IPS DF 6.9 (cell line): ENCODE data around the gene ABR.

Experiments
- DNase-seq: peaks from one replicate; pipeline ENCODE4 v3.0.0-alpha.2; 2013; ENCODE audit warnings: low read depth, low spot score
- H3K27ac ChIP-seq: one replicate; pipeline ENCODE4 v1.5.1; 2013; ENCODE audit warnings: low read length, control low read depth
- H3K27me3 ChIP-seq: 2 replicates; pipeline ENCODE4 v1.6.1; 2013; ENCODE audit warnings: mild to moderate bottlenecking, low read length; ENCODE audit not compliant: control insufficient read depth, insufficient read depth
- H3K36me3 ChIP-seq: 2 replicates; pipeline ENCODE4 v1.6.1; 2013; ENCODE audit warnings: low read length; ENCODE audit not compliant: control insufficient read depth, insufficient read depth
- H3K4me1 ChIP-seq: 2 replicates; pipeline ENCODE4 v1.6.1; 2013; ENCODE audit warnings: low read length; ENCODE audit not compliant: control insufficient read depth, insufficient read depth
- H3K4me3 ChIP-seq: 2 replicates; pipeline ENCODE4 v1.5.1; 2013; ENCODE audit warnings: mild to moderate bottlenecking, low read length
- H3K9me3 ChIP-seq: 2 replicates; pipeline ENCODE4 v1.6.1; 2013; ENCODE audit warnings: low read length, inconsistent platforms; ENCODE audit not compliant: control insufficient read depth, insufficient read depth
- WGBS: extraction: QIAGEN DNeasy Blood & Tissue Kit; methylation state at CpG from one replicate; pipeline ENCODE4 v1.1.7; 2013; ENCODE audit warnings: mixed read lengths, missing lambda C conversion rate; ENCODE audit not compliant: insufficient read length, insufficient coverage; 5-methylcytosine and 5-hydroxymethylcytosine counted together

Gene ABR

GRCh38 chr17:1012823-1013728 lies 166.7 kb downstream of the ABR start:
- Histone ChIP-seq H3K9me3 (no peaks in the 10 kb centered on the region), H3K4me3 (no peak overlapping the region), H3K36me3 (no peaks in the 10 kb centered on the region), H3K27ac (no peak overlapping the region), H3K27me3 (no peaks in the 10 kb centered on the region), H3K4me1 (no peaks in the 10 kb centered on the region; the same call in 1 of the 2 replicates)
- DNase-seq, result no peak
- WGBS, result no CpG with 5 or more reads among the region's 30 CpGs

DNA sequence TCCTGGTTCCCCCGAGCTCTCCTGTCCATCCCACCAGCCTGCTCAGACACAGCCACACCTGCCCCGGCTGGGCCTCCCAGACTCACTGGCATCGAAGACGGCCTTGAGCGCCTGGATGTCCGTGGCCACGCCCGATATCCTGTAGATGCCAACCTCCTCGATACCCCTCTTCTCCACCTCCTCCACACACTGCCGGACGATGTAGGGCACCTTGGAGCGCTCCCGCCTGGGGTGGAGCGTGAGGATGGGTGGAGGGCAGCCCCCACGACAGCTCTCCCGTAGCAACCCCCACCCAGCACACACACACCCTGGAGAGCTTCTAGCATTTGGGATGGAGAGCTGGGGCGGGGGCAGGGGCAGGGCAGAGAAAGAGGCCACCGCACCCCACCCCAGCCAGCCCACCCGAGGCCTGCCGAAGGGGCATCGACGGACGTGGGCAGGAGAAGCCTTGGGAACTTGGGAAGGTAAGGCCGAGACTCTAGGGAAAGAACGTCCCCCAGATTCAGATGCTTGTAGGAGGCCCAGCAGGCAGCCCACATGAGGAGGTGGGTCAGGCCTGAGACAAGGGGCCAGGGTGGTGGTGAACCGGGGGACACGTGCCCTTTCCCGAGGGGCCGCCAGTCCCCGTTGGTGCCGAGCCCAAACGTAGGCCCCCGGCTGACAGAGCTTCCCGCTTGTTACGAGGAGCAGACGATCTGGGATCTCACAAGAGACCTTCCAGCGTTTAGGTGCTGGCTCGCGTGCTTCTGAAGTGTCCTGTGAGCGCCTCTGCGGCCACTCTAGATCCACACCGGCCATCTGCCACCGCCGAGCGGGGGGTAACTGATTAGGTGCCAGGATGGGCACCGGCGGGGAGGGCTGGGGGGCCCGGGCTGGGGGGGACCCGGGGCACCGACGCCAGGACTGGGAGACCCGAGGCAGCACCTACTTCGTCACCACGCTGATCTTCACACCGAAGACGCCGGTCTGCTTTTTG lies 167.7 kb downstream of the ABR start:
- WGBS, result no CpG with 5 or more reads among the region's 57 CpGs
- DNase-seq, result no peak
- H3K27ac ChIP-seq, result no peak overlapping the region
- H3K4me3 ChIP-seq, result no peak overlapping the region
- H3K36me3 ChIP-seq, result no peaks in the 10 kb centered on the region
- H3K9me3 ChIP-seq, result no peaks in the 10 kb centered on the region
- H3K27me3 ChIP-seq, result no peaks in the 10 kb centered on the region
- no peaks in the 10 kb centered on the region; the same call in 1 of the 2 replicates for H3K4me1 ChIP-seq

GRCh38 chr17:1011138-1011537 lies 168.6 kb downstream of the ABR start:
- Histone ChIP-seq H3K4me3 (no peak overlapping the region), H3K4me1 (no peaks in the 10 kb centered on the region; the same call in 1 of the 2 replicates), H3K9me3 (no peaks in the 10 kb centered on the region), H3K27me3 (no peaks in the 10 kb centered on the region), H3K36me3 (no peaks in the 10 kb centered on the region), H3K27ac (no peak overlapping the region)
- DNase-seq, result no peak
- no CpG with 5 or more reads among the region's 10 CpGs for WGBS

DNA sequence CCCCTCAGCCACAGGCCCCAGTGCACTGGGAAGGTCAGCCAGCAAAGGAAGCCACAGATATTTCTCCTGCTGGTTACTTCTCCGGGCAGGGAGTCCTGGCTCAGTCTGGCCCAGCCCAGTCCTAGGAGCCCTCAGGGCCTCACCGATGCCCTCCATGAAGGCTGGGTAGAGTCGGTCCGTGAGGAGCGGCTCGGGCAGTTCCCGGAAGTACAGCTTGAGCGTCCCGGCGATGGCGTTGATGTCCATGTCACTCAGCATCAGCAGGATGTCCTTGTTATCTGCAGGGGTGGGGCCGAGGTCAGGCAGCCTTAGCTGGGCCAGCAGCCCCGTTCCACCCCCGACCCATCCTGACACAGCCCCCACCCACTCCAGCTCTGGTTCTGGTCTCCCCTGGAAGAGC lies 169.2 kb downstream of the ABR start:
- Histone ChIP-seq H3K27me3 (no peaks in the 10 kb centered on the region), H3K36me3 (no peaks in the 10 kb centered on the region), H3K27ac (no peak overlapping the region), H3K4me3 (no peak overlapping the region), H3K4me1 (no peaks in the 10 kb centered on the region; the same call in 1 of the 2 replicates), H3K9me3 (no peaks in the 10 kb centered on the region)
- DNase-seq, result no peak
- WGBS, result no CpG with 5 or more reads among the region's 14 CpGs

GRCh38 chr17:1010086-1010450 lies 169.7 kb downstream of the ABR start:
- Histone ChIP-seq H3K36me3 (no peaks in the 10 kb centered on the region), H3K27me3 (no peaks in the 10 kb centered on the region), H3K4me3 (no peak overlapping the region), H3K4me1 (no peaks in the 10 kb centered on the region; the same call in 1 of the 2 replicates), H3K27ac (no peak overlapping the region), H3K9me3 (no peaks in the 10 kb centered on the region)
- DNase-seq, result no peak
- no CpG with 5 or more reads among the region's 10 CpGs for WGBS

DNA sequence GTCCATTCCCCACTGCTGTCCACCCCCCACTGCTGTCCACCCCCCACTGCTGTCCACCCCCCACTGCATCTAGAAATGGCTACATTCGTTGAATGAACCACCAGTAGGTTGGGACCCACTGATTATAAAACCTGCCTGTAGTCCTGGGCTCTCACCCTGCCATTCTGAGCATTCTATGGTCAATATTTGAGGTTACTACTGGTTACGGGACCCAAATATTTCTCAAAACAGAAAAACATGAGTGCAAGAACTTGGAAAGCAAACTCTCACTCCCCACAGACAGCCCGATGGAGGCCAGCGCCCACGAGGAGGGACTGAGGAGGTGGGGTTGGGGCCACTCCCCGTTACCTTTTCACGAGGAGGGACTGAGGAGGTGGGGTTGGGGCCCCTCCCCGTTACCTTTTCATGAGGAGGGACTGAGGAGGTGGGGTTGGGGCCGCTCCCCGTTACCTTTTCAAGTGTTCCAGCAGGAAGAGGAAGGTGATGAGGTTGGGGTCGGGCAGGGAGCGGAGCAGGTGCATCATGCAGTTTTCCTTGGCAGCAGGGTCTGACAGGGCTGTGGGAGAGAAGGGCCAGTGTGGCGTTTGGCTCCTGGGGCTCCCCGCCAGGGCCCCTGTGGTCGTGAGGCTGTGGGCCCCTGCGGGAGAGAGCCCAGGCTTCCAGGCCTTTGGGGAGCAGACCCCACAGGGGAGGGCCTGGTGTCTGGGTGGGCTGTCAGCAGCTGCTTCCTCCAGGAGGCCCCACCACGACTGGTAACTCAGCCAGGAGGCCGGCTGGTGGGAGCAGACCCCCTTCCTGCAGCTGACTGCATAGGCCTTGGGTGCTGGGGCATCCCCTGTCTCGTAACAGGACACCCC lies 170.3 kb downstream of the ABR start:
- Histone ChIP-seq H3K27me3 (no peaks in the 10 kb centered on the region), H3K4me1 (no peaks in the 10 kb centered on the region; the same call in 1 of the 2 replicates), H3K27ac (no peak overlapping the region), H3K36me3 (no peaks in the 10 kb centered on the region), H3K9me3 (no peaks in the 10 kb centered on the region), H3K4me3 (no peak overlapping the region)
- no peak for DNase-seq
- no CpG with 5 or more reads among the region's 19 CpGs for WGBS

- H3K27ac ChIP-seq, result no peak overlapping the region
- DNase-seq, result no peak
- H3K36me3 ChIP-seq, result no peaks in the 10 kb centered on the region
- no peak overlapping the region for H3K4me3 ChIP-seq
- no peaks in the 10 kb centered on the region for H3K9me3 ChIP-seq
- no peaks in the 10 kb centered on the region; the same call in 1 of the 2 replicates for H3K4me1 ChIP-seq
- WGBS, result no CpG with 5 or more reads among the region's 21 CpGs
- no peaks in the 10 kb centered on the region for H3K27me3 ChIP-seq
Measured at GRCh38 chr17:1008008-1008761, 171.6 kb downstream of the ABR start.

GRCh38 chr17:1007310-1008007 lies 172.3 kb downstream of the ABR start:
- no peak for DNase-seq
- Histone ChIP-seq H3K27me3 (no peaks in the 10 kb centered on the region), H3K36me3 (no peaks in the 10 kb centered on the region), H3K4me1 (no peaks in the 10 kb centered on the region; the same call in 1 of the 2 replicates), H3K27ac (no peak overlapping the region), H3K4me3 (no peak overlapping the region), H3K9me3 (no peaks in the 10 kb centered on the region)
- WGBS, result no CpG with 5 or more reads among the region's 16 CpGs

DNA sequence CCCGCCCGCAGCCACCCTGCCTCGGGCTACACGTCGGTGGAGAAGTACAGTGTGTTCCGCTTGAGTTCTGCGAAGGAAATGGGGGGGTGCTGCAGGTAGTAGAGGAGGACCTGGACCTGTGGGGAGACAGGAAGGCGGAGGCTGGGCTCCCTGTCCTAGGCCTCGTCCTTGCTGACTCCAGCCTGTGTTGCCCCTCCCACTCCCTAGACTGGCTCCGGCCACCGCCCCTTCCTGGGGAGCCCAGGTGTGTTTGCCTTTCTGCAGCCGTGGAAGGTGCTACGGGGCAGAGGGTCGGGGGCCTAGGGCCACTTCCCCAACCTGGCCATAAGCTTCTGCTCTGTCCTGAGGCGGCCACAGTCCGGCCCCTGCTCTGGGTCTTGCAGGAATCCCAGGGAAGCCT lies 173.7 kb downstream of the ABR start:
- Histone ChIP-seq H3K4me1 (no peaks in the 10 kb centered on the region; the same call in 1 of the 2 replicates), H3K27ac (no peak overlapping the region), H3K27me3 (no peaks in the 10 kb centered on the region), H3K4me3 (no peak overlapping the region), H3K36me3 (peaks cover 7% of the 10 kb centered on the region), H3K9me3 (no peaks in the 10 kb centered on the region)
- no peak for DNase-seq
- no CpG with 5 or more reads among the region's 16 CpGs for WGBS
